ENCODE measurements around the gene IRAG1.
"Not testable (repeated sequence)": the region's sequence is repeated elsewhere in the genome, so short reads cannot be mapped to it uniquely, and the experiment has no call there.

Gene IRAG1

GRCh38 chr11:10708131-10708530, 14.6 kb upstream of the IRAG1 start:
- no peak for DNase-seq

GRCh38 chr11:10701982-10702381, 8.4 kb upstream of the IRAG1 start:
- DNase-seq = no peak

GRCh38 chr11:10699072-10699471, 5.5 kb upstream of the IRAG1 start:
- no peak for DNase-seq

GRCh38 chr11:10697323-10697620, 3.7 kb upstream of the IRAG1 start:
- no peak for DNase-seq

GRCh38 chr11:10696468-10697322, 3.1 kb upstream of the IRAG1 start:
- DNase-seq = no peak

GRCh38 chr11:10695833-10696232, 2.3 kb upstream of the IRAG1 start:
- DNase-seq = no peak

GRCh38 chr11:10694486-10695239, 1.1 kb upstream of the IRAG1 start:
- no peak for DNase-seq

GRCh38 chr11:10692531-10693115, 932 bp downstream of the IRAG1 start:
- no peak for DNase-seq

GRCh38 chr11:10688401-10688800, 5.2 kb downstream of the IRAG1 start:
- DNase-seq = no peak

- no peak for DNase-seq
Measured at GRCh38 chr11:10686311-10686710, 7.2 kb downstream of the IRAG1 start.

GRCh38 chr11:10683429-10683828, 10.1 kb downstream of the IRAG1 start:
- DNase-seq = no peak

GRCh38 chr11:10680956-10681487, 12.5 kb downstream of the IRAG1 start:
- DNase-seq = no peak

- DNase-seq = not testable (repeated sequence)
Measured at GRCh38 chr11:10680279-10680678, 13.3 kb downstream of the IRAG1 start.

- DNase-seq = no peak
Measured at GRCh38 chr11:10679644-10680043, 13.9 kb downstream of the IRAG1 start.

- DNase-seq = no peak
Measured at GRCh38 chr11:10678101-10678500, 15.5 kb downstream of the IRAG1 start.

- DNase-seq = no peak
Measured at GRCh38 chr11:10676919-10677318, 16.6 kb downstream of the IRAG1 start.

- no peak for DNase-seq
Measured at GRCh38 chr11:10674911-10675440, 18.6 kb downstream of the IRAG1 start.

GRCh38 chr11:10674440-10674855, 19.1 kb downstream of the IRAG1 start:
- no peak for DNase-seq

- no peak for DNase-seq
Measured at GRCh38 chr11:10673501-10674062, 20.0 kb downstream of the IRAG1 start.

- no peak for DNase-seq
Measured at GRCh38 chr11:10670099-10670498, 23.5 kb downstream of the IRAG1 start.

GRCh38 chr11:10669258-10670033, 24.1 kb downstream of the IRAG1 start:
- no peak for DNase-seq

GRCh38 chr11:10667521-10667885, 26.1 kb downstream of the IRAG1 start:
- DNase-seq = no peak
